A549 (cell line): ENCODE data around the gene CACNA1S.

ENCODE experiments used
- CHD4 ChIP-seq: fragments of 200-600 bp; sonication (generic); IDR thresholded peaks from 2 replicates; pipeline ENCODE4 v1.6.1; 2016; ENCODE audit warnings: antibody characterized with exemption, mild to moderate bottlenecking, borderline replicate concordance
- CTCF ChIP-seq: fragments of >200 bp; sonication (Bioruptor Twin); formaldehyde crosslinking; IDR thresholded peaks from 3 replicates; pipeline ENCODE4 v1.5.1; 2016
- EP300 ChIP-seq, 2 experiments: fragments of >200 bp; sonication (Bioruptor Twin); formaldehyde crosslinking; IDR thresholded peaks; 2 replicates in 1 of 2; 3 replicates in 1 of 2; pipeline ENCODE4 v1.6.1; 2016 to 2017
- HDAC2 ChIP-seq: fragments of 200-600 bp; sonication (generic); IDR thresholded peaks from 2 replicates; pipeline ENCODE4 v1.6.1; 2016
- JUNB ChIP-seq: fragments of >200 bp; sonication (Bioruptor Twin); formaldehyde crosslinking; IDR thresholded peaks from 2 replicates; pipeline ENCODE4 v1.6.1; 2016
- PHF8 ChIP-seq: fragments of 200-600 bp; sonication (generic); IDR thresholded peaks from 2 replicates; pipeline ENCODE4 v1.6.1; 2016; ENCODE audit warnings: low read depth, mild to moderate bottlenecking, antibody characterized with exemption, moderate library complexity, borderline replicate concordance
- POLR2AphosphoS2 ChIP-seq: conservative IDR thresholded peaks from 2 replicates; pipeline ENCODE4 v1.6.1; 2012; ENCODE audit warnings: low read length, improper control_type of control experiment, inconsistent platforms
- SREBF2 ChIP-seq: fragments of 450-650 bp; IDR thresholded peaks from 2 replicates; pipeline ENCODE4 v1.6.1; 2014; ENCODE audit warnings: mild to moderate bottlenecking, moderate library complexity
- TF ChIP-seq, protein P1 (sequence below): fragments of 150-350 bp; IDR thresholded peaks from 2 replicates; pipeline ENCODE4 v1.6.1; 2014; ENCODE audit warnings: low read depth, mild to moderate bottlenecking, low read length
- TF ChIP-seq, protein P2 (sequence below): fragments of 200-600 bp; sonication (generic); IDR thresholded peaks from 2 replicates; pipeline ENCODE4 v1.6.1; 2016; ENCODE audit warnings: antibody characterized with exemption, mild to moderate bottlenecking, moderate library complexity

DNA sequence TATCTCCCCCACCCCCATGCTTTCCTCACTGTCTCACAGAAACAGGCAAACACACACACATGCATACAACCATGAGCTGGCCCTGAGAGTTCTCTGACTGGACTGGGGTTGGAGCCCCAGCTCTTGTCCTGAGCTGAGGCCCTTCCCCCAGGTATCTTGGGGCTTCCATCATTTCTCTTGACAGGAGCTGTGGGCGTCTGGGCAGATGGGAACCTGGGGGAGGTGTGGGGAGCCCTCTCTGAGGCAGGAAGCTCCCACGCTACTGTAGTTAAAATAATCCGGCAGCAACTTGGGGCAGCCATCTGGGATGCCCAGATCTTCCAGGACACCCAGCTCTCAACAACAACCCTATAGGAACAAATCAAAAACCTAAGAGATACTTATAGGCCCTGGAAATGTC is 86.0 kb downstream of the CACNA1S start:
- TF ChIP-seq CTCF, result no peak
- no peak for TF ChIP-seq EP300 (IDR thresholded peaks at IDR 0.05)
- TF ChIP-seq CHD4, result no peak
- no peak for TF ChIP-seq JUNB
- TF ChIP-seq SREBF2, result no peak
- TF ChIP-seq PHF8, result no peak
- no peak for TF ChIP-seq POLR2AphosphoS2
- TF ChIP-seq HDAC2, result no peak
- TF ChIP-seq, protein P1, sequence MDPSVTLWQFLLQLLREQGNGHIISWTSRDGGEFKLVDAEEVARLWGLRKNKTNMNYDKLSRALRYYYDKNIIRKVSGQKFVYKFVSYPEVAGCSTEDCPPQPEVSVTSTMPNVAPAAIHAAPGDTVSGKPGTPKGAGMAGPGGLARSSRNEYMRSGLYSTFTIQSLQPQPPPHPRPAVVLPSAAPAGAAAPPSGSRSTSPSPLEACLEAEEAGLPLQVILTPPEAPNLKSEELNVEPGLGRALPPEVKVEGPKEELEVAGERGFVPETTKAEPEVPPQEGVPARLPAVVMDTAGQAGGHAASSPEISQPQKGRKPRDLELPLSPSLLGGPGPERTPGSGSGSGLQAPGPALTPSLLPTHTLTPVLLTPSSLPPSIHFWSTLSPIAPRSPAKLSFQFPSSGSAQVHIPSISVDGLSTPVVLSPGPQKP, result no peak
- TF ChIP-seq, protein P2, sequence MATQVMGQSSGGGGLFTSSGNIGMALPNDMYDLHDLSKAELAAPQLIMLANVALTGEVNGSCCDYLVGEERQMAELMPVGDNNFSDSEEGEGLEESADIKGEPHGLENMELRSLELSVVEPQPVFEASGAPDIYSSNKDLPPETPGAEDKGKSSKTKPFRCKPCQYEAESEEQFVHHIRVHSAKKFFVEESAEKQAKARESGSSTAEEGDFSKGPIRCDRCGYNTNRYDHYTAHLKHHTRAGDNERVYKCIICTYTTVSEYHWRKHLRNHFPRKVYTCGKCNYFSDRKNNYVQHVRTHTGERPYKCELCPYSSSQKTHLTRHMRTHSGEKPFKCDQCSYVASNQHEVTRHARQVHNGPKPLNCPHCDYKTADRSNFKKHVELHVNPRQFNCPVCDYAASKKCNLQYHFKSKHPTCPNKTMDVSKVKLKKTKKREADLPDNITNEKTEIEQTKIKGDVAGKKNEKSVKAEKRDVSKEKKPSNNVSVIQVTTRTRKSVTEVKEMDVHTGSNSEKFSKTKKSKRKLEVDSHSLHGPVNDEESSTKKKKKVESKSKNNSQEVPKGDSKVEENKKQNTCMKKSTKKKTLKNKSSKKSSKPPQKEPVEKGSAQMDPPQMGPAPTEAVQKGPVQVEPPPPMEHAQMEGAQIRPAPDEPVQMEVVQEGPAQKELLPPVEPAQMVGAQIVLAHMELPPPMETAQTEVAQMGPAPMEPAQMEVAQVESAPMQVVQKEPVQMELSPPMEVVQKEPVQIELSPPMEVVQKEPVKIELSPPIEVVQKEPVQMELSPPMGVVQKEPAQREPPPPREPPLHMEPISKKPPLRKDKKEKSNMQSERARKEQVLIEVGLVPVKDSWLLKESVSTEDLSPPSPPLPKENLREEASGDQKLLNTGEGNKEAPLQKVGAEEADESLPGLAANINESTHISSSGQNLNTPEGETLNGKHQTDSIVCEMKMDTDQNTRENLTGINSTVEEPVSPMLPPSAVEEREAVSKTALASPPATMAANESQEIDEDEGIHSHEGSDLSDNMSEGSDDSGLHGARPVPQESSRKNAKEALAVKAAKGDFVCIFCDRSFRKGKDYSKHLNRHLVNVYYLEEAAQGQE, result no peak
